HG03342 (cell line): ENCODE measurements around the gene CEP170B.
"Not testable (repeated sequence)": the region's sequence is repeated elsewhere in the genome, so short reads cannot be mapped to it uniquely, and the experiment has no call there.

Experiments used
- ATAC-seq: cut with Tn5 transposase; IDR thresholded peaks from one replicate; pipeline ENCODE4 v1.9.1; 2021; ENCODE audit warnings: mild to moderate bottlenecking, moderate library complexity; ENCODE audit not compliant: unreplicated experiment

CEP170B gene

GRCh38 chr14:104843442-104844305, 21.4 kb upstream of the CEP170B start:
- no peak for ATAC-seq

- ATAC-seq, result no peak
Measured at GRCh38 chr14:104844306-104845032, 20.6 kb upstream of the CEP170B start.

GRCh38 chr14:104845033-104845666, 19.9 kb upstream of the CEP170B start:
- no peak for ATAC-seq

GRCh38 chr14:104845834-104846441, 19.1 kb upstream of the CEP170B start:
- ATAC-seq, result no peak

GRCh38 chr14:104852280-104852663, 12.8 kb upstream of the CEP170B start:
- no peak for ATAC-seq

- ATAC-seq, result no peak
Measured at GRCh38 chr14:104855532-104856090, 9.5 kb upstream of the CEP170B start.

- ATAC-seq, result no peak
Measured at GRCh38 chr14:104856157-104856868, 8.8 kb upstream of the CEP170B start.

GRCh38 chr14:104856869-104857860, 7.9 kb upstream of the CEP170B start:
- ATAC-seq, result no peak

- not testable (repeated sequence) for ATAC-seq
Measured at GRCh38 chr14:104857931-104858330, 7.1 kb upstream of the CEP170B start.

- no peak for ATAC-seq
Measured at GRCh38 chr14:104858811-104859426, 6.1 kb upstream of the CEP170B start.

GRCh38 chr14:104859900-104860299, 5.2 kb upstream of the CEP170B start:
- no peak for ATAC-seq

GRCh38 chr14:104860414-104860813, 4.7 kb upstream of the CEP170B start:
- ATAC-seq, result no peak

- ATAC-seq, result no peak
Measured at GRCh38 chr14:104863131-104863862, 1.8 kb upstream of the CEP170B start.

GRCh38 chr14:104863923-104864266, 1.2 kb upstream of the CEP170B start:
- no peak for ATAC-seq

- ATAC-seq, result no peak
Measured at GRCh38 chr14:104864267-104865080, 594 bp upstream of the CEP170B start.

GRCh38 chr14:104865631-104866441, 768 bp downstream of the CEP170B start:
- ATAC-seq, result no peak
